Measurements from ENCODE around the gene CADPS.

Gene CADPS

DNA sequence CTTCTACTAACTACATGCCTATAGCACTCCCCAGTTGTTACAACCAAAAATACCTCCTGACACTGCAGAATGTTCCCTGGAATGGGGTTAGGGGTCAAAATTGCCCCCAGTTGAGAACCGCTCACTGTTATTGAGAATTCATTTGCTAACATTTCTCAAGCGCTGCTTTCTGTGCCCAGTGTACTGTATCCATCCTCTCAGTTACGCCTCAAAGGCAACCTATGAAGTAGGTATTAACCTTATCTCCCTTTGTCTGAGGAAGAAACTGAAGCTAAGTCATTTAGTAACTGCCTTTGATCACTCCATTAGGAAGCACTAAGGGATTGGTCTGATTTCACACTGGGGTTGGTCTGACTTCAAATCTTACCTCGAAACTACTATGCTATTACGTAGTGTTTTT is 70.1 kb downstream of the CADPS start:
- DNase-seq: no peak

DNA sequence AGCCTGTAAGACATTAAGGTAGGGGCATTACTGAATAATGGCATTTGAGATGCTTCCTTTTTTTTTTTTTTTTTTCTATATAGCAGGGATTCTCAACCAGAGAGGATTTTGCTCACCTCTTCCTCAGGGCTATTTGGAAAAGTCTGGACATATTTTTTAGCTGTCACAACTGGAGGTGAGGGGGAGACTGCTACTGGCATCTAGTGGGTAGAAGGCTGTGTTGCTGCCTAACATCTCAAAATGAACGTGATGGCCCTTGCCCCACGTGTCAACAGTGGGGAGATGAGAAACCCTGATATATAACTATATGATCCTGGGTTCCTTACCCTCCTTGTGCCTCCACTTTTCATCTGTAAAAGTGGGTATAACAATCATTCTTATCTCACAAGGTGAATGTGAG is 71.9 kb downstream of the CADPS start:
- no peak for DNase-seq

DNA sequence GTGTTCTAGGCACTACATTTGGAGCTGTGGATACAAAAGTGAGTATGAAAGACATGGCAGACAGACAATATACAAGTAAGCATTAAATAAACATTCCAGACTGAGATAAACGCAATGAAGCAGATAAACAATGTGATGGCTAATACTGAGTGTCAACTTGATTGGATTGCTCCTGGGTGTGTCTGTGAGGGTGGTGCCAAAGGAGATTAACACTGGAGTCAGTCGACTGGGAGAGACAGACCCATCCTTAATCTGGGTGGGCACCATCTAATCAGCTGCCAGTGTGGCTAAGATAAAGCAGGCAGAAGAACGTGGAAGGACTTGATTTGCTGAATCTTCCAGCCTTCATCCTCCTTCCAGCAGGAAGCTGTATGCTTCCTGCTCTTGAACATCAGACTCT is 77.2 kb downstream of the CADPS start:
- DNase-seq: no peak

DNA sequence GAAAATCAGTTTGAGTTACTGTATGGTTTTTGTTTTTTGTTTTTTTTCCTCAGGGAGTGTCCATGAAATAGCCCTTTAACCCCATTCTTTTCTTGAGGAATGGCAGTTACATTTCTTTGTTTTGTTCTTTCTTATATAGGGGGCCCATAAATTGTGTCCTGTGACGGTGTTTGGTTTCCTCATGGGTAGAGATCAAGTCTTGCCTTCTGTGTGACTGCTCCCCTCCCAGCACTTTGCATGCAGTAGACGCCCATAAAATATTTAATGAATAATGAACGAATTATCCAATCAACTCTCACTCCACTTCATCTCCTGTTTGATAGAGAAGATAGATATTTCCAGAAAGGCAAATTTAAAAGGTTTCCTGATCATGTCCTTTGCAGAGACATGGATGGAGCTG is 78.1 kb downstream of the CADPS start:
- no peak for DNase-seq

DNA sequence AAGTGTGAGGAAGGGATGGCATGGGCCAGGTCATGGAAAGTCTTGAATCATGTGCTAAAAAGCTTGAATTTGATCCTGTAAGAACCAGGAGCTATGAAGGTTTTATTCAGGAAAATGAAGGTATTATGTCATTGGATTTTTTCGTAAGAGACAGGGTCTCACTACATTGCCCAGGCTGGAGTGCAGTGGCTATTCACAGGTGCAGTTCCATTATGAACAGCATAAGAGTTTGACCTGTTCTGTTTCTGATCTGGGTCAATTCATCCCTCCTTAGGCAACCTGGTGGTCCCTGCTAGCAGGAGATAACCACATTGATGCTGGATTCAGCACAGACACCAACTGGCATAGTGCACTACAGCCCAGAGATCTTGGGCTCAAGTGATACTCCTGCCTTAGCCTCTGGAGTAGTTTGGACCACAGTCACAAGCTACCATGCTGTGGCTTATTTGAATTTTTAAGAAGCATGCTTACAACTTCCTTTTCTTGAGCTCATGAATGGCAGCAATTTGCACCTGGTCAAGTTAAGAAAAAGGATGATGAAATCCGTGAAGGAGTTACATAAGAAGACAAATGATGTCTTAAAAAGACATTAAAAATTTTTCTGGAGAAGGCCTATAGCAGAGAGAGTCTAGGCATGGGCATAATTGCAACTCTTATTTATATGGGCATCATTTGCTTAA is 79.1 kb downstream of the CADPS start:
- no peak for DNase-seq

DNA sequence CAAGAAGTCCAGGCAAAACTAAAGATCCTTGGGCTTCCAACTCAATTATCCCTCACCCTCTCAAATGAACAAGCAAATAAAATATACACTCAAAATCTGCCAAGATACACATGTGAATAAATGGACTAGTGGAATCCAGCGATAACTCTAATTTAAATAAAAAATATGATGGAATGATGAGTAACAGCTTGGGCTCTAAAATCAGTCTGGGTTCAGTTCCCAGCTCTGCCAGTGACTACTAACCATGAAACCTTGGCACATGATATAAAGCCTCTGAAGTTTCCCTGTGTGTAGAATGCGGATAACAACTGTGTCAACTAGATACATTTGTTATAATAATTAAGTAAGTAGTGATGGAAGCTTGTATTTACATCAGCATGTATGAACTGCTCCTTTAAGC is 81.3 kb downstream of the CADPS start:
- no peak for DNase-seq

DNA sequence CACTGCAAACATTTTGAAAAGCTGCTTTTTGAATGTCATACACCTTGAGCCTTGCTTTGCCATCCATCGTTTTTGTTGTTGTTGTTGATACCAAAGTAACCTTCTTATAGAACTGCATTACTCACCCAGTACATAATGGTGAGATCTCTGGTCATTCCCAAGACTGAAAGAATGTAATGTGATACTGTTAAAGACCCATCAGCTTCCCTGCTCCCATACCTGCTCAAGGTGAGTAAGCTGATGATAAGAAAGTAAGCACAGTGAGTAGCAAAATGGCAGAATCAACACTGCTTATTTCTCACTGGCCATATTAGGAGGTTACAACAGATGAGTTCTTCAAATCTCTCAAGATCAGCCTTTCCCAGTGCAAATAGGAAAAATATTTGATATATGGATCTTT is 89.8 kb downstream of the CADPS start:
- no peak for DNase-seq

DNA sequence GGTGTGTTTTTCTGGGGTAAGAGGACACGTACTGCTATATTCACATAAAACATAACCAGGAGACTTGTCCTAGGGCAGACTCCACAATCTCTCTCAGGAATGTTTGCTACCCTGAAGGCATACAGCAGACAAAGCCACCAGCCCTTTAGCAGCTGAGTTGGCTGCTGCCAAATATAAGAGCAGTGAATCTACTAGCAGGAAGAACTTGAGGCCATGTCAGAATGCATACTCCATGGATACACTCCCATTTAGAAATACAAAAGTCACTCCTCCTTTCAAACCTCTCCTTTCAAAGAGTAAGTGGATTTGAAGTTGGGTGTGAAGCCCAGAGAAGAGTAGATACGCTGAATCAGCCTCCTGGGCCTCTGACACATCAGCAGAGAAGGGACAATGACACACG is 94.1 kb downstream of the CADPS start:
- DNase-seq: no peak

DNA sequence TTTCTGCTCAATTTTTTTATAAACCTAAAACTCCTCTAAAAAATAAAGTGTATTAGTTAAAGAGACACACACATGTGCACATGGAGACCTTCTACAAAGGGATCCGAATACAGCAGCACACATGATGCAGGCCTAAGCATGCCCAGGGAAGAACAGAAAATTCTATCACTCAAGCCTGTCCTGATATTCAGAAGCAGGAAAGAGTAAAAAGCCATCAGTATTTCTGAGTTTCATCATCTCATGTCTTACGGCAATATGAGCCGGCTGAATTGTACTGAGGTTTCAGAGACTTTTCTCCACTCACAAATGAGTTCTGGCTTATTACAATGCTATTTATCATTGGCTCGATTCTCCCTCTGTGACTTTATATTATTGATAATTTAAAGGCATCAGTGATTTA is 97.5 kb downstream of the CADPS start:
- DNase-seq: no peak

DNA sequence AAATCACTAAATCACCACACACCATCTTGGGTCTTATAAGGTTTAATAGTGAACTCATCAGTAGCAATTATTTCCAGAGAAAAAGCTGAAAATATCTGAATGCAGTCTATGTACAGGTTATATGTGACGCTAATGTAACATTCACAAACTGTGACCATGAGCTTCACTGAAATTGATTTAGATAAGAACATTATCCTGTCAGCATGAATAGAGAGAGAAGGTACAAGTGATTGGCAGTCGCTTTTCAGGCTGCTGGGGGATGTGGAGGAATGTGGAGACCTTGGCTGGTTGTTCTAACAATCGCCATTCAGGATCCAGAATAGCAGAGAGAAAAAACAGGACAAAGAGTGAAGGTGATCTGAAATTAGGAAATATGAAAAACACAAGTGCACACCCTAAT is 98.1 kb downstream of the CADPS start:
- DNase-seq: no peak

DNA sequence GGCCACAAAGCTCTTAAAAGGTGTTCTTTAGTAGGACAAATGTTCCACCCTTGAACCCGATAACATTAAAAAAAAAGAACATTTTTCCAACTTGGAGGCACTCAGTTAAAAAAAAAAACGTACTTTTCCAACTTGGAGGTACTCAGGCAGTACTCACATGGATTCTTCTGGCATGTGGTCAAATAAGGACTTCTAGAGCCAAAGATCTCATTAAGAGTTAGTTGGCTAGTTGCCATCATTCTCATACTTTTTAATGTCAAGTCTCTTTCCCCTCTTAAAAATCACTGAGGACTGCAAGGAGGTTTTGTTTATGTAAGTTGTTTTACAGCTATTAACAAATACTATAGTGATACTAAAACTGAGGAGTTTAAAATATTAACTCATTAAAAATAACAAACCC is 101.0 kb downstream of the CADPS start:
- DNase-seq: no peak

DNA sequence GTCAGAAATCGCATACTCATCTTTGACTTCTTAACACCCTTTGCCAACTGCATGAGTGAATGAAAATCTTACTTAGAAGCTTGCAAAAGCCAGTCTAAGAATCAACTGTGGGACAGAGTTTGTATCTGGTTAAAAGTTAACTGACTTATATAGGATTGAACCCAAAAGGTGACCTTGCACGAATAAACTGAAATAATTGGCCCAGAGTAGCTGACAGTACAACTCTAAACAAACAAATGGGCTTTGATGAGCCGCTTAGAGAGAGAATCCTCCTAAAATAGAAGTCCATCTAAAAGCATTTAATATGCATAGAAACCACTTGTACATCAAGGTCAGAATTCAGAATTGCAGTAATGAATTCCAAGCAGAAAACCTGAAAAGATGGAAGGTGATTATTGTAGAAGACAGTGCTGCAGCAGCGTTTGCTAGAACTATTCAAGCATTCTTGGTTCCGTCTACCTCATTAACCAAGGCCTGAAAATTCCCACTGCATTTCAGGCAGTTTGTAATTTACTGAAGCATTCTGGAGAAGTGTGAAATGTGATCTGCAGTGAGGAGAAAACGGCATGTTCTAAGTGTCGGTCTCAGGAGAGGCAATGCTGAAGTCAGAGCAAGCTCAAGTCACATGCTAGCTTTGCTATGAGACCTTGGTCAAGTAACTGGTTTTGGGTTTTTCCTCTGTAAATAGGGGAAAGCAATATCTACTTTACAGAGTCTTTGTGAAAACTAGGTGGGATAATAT is 103.7 kb downstream of the CADPS start:
- DNase-seq: no peak

DNA sequence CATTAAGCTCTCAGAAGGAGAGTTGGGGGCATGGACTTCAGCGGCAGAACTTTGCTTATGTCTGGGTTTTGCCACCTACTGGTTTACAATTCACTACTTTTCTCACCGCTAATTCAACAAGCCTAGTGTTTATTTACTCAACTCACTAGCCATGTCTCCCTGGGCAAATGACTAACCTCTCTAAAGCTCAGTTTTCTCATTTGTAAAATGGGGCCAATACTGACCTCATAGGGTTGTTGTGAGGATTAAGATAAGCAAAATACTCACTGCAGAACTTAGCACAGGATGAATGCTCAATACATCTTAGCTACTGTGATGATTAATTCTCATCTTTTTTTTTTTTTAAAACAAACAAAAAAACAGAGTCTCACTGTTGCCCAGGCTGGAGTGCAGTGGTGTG is 106.3 kb downstream of the CADPS start:
- no peak for DNase-seq

DNA sequence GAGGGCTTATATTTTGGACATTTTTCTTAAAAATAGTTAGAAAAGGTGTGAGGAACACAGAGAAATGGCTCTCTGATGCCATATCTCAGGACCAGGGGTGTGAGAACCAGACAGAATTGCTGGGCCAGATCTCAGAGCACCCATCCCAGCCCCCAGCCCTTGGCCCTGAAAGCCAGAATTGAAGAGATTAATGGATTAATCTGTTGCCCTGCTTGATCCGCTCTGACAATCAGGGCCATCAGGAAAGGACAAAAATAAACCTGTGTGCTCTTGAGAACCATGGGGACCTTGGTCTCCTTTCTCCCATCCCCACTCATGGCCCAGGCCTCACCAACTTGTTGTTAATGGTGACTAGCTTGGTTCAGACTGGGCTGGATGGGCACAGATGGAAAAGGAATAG is 113.5 kb downstream of the CADPS start:
- no peak for DNase-seq

DNA sequence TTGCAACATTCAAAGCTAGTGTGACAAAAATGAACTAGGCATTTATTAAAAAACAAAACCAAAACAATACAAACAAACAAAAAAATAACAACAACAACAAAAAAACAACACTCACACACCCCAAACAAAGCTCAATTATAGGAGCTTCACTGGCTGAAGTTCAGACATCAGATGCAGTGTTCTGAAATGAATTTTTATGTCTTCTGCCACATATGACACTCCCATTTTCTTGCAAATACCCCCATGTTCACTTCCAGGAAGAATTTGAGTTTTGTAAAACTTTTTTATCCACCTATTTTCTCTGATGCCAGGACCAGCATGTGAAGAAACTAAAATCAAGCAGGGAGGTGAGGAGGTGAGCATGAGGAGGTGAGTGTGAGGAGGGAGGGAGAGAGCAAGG is 113.9 kb downstream of the CADPS start:
- no peak for DNase-seq

DNA sequence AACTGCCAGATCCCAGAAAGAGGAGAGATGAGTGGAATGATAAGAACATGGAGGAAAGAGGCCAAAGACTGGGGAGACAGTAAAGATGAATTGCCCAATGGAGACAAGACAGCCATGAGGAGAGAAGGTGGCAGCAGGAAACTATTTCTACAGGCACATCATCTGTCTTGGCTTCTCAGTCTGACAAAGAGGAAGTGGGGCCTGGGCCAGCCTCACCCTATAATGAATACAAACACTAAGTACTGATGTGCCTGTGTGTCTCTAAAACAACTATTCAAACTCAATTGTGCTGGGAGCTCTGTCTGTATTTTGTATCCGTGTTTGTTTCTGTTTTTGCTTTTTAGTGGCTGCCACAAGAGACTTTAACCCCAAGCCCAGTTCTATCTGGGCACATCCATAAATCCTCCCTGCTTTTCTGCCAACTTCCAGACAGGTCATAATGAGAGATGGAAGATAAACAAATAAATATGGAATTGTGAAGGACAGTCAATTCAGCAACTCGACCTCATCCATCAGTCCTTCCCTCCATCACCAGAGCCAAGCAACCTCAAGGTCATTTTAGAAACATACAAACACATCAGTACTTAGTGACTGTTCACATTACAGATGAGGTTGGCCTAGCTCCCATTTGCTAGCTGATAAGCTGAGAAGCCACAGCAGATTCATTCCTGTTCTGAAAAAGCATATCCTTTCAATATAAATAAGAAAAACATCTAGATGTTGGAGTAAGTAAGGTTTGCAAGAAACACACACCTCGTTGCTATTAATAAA is 116.7 kb downstream of the CADPS start:
- DNase-seq: no peak

DNA sequence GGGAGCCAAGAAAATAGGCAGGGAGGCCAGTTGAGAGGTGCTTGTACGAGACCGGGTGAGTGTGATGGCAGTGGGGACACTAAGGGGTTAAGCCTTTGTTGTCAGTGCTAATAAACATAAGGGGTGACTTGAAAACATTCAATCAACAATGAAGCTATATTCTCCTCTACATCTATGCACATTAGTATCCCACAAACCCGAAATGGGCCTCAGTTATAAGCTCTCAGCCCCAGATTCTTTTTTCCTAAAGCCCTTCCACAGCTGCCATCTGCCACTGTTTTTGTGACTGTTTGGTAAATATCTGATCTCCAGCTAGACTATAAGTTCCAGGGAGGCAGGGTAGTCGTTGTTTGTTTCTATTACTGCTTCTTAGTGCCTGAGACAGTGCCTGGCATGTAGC is 118.2 kb downstream of the CADPS start:
- DNase-seq: no peak

DNA sequence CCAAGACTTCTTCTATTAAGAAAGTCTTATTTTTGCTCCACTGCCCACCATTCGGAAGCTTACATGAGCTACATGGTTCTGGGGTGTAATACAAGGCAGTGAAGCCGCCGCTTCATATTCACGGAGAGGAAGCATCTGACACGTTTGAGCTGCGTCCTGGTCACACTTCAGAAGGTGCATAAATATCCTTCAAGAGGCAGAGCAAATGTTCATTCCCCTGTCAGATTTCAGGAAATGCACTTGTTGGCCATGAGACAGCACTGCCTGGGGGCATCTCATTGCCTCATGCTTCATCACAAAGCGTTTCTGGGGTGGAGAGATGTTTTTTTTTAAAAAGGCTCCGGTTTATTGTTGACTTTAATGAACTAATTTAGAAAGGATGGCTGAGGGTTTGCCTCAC is 119.9 kb downstream of the CADPS start:
- DNase-seq: no peak

DNA sequence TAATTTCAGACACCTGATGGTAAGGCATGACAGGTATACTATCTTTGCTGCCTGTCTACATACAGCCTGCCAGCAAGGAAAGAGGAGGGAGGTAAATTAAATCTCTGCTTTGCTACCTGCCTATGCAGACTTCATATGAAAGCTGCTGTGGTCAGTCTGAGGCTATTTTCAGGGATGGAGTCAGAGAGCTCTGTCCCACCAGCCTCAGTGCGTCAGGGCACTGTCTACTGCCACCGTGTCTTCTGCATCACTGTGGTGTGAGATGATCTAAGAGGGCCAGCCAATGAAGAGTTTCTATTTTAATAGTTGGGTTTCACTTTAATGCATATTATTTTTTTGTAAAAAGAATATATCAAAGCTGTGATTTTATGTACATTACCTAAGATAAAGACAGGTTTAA is 125.6 kb downstream of the CADPS start:
- DNase-seq: no peak

DNA sequence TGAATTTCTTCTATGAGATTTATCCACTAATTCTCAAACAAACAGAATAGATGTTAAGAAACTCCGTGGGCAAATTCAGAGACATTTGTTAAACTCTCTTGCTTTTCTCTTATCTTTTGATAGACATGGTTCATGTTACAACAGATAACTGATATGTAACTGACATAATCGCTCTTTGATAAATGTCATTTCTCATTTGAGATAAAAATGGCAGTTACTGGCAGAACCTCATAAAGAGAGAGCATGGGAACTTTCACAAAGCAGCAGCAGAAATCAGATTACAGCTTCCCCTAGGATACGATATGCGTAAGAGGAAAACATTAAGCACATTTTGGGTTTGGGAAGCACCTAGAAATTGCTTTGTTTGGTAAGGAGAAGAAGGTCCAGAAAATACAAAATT is 126.1 kb downstream of the CADPS start:
- no peak for DNase-seq

DNA sequence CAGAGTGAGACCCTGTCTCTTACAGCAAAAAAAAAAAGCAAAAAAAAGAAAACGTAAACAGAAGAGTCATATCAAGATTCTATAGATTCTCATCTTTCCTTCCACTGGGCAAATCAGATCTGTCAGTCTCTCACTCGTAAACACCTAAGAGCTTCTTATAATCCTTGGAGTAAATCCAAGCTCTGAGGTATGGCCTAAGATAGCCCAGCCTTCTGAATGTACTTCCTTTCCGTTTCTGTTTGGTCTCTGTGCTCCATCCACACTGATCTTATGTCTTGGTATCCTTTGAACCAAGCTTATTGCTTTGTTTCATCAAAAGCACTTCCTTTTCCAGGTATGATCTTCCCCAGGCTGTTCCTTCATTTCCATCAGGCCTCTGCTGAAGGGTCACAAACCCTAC is 137.8 kb downstream of the CADPS start:
- no peak for DNase-seq

DNA sequence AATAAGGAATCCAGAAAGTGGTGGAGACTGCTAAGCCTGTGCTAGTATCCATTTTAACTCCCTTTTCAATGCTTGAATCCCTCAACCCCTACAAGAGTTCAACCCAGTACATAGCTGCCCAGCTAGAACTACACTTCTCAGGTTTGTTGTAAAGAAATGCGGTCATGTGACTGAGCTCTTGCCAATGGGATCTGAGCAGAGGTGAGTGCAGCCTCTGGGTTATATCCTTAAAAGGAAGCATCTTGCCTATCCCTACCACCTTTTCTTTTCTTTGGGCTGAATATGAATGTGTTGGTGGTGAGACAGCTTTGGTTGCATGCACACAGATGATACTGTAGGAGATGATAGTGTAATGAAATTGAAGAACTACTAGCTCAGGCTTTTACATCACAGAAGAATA is 139.7 kb downstream of the CADPS start:
- DNase-seq: no peak

DNA sequence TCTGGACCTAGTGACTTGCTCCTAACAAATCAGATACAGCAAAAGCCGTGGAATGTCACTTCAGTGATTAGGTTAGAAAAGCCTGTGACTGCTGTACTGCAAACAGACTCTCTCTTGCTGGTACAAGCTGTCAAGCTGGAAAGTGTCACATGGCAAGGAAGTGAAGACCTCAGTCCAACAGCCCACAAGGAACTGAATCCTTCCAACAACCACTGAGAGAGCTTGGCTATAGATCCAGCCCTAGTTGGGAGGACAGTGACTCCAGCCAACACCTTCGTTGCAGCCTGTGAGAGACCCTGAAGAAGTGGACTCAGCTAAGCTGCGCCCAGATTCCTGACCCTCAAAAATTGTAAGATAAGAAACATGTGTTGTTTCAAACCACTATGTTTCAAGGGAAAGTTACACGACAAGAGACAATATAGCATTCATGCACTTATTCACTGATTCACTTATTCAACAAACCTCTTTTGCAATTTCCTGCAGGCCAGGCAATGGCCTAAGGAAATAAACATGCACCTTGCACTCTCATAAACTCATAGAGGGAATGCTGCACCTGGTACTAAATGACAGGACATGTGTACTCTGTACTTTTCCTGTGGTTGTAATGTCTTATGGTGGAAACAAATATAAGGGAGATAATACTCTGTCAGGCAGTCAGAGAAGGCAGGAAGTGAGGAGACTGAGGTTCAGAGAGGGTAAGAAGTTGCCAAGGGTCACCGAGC is 142.9 kb downstream of the CADPS start:
- no peak for DNase-seq

DNA sequence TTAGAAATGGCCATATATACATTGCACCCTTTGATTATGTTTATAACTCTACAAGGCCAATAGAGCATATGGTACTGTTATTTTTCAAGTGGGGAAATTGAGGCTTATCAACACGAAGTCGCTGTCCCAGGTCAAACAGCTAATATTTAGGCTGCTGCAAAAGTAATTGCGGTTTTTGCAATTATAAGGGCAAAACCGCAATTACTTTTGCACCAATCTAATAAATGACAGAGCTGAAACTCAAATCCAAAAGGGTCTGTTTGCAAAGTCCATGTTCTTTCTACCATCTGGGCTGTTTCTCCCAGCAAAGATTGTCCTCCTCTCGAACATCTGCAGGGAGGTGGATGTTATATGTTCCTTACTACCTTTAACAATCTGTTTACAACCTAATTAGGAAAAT is 147.2 kb downstream of the CADPS start:
- DNase-seq: no peak

All from CD4-positive, alpha-beta T cell treated with Interleukin-4 for 4 hours (primary cell).